AG20443 (cell line): ENCODE measurements around the gene SP8.

Experiments used
- DNase-seq: peaks from one replicate; pipeline ENCODE4 v3.0.0; 2012; ENCODE audit warnings: low spot score, mixed read lengths

SP8 gene

DNA sequence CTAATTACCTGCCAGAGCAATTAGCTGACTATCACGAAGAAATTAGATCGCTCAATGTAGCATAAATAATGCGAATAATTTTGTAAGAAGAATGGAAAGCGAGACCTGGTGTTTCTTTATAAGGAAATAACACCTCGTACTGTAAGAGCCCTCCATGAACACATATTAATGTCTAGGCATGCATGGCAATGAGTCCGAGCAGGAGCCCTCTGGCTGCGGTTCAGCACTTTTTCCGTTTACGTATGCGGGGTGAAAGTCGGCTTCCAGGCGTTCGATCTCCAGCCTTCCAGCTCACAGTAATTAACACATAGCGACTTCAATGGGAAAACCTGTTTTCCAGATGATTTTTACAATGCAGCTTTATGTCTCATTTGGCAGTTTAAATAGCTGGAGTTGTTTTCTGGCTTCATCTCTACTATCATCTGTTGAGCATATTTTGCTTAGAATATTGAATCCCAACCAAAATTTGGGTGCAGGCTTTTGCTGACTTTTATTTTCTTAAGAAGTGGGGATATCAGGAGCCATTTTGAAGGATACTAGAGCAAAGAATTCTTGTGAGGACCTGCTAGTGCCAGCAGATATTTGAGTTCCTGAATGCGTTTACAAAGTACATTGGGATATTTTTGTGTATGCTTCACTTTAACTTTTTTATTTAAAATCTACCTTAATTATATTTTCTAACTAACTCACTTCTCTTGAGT, 7.2 kb upstream of the SP8 start:
- no peak for DNase-seq

DNA sequence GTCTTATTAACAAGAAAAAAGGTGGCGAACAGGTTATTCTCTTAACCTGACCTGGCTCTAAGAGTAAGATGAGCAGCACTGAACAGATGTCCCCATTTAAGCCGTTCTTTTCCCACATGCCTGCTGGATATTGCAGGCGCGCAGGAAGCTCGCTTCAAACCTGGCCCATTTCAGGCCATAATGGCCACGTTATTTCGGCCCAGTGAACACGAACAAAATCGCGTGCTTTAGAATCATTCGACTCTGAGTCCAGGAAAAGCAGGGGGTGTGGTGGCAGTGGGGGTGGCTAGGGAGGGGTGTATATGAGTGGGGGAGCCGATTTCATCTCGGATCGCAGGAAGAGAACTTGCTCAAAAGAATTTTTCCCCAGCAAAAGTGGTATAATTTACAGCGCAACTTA, 6.6 kb upstream of the SP8 start:
- DNase-seq: no peak

DNA sequence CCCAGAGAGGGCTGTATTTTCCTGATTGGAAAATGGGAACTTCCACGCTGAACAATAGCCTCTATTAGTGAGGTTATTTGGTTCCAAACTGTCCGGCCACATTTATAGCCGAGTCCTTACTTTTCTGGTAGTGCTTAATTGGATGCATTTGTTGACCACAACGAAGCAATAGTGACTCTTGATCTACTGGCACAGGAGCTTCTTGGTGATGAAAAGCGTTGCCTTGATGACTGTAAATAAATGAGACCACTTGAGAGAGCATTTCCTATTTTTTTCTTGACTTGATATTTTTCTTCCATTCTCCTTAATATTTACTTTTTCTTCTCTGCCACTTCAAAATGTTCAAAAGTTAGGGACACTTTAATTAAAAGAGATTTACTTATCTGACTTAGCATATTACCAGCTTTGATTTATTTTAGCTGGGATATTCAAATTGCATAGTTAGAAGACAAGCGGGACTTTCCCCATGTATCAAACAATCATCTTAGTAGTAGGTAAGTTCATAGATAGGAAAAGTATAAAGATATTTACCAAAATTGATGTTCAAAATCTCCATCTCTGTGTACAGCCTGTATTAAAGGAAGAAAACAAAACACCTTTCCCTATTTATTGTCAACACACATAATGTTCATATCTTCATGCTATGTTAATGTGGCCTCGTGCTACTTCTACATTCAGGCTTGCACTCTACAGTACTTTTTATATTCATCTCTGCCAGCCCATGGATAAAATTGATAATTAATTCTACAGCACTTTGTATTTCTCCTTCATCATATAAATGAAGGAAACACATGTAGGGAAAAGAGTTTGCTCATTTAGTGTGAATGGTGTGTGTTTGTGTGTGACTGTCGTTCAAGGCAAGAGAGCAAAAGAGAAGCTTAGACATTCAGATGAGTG, 5.1 kb upstream of the SP8 start:
- DNase-seq: no peak

DNA sequence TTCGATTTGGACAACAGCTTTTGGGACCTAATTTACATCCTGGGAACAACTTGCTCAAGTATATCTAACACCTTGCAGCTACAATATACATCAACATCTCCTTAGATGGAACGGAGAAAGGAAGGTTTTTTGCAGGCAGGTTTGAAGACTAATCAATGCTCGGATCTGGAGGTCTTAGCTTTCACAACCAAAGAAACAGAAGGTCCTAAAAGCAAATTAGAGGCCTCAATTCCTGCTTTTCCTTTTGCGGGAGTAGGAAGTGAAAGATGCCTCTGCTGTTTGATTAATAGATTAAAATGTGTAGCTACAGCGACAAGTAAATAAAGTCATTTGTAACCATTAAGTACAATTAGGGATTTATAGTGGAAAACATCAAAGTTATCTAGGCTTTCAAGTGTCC, 3.7 kb upstream of the SP8 start:
- DNase-seq: no peak

DNA sequence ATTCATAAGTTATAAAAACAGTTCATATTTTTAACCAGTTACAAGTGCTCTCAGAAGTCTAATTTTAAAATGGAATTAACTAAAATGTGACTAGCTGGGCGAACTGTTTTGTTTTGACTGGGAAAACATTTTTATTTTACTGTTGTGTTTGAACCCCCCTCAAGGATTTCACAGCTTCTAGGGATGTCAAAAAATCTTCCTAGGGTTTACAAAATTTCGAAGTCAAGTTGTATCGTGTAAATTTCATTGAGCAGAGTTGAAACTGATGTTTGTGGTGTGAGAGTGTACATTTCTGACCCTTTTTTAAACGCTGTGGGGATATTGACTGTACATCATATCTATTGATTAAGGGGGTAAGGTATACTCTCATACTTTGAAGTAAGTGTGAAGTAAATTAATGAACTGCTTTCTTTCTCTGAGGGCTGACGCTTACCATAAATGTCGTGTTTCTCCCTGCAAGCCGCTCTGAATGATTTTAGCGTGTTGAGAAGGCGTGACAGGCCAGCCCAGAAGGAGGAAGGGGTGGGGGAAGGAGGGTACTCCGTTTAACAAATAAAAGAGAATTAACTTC, 1.8 kb upstream of the SP8 start:
- no peak for DNase-seq

DNA sequence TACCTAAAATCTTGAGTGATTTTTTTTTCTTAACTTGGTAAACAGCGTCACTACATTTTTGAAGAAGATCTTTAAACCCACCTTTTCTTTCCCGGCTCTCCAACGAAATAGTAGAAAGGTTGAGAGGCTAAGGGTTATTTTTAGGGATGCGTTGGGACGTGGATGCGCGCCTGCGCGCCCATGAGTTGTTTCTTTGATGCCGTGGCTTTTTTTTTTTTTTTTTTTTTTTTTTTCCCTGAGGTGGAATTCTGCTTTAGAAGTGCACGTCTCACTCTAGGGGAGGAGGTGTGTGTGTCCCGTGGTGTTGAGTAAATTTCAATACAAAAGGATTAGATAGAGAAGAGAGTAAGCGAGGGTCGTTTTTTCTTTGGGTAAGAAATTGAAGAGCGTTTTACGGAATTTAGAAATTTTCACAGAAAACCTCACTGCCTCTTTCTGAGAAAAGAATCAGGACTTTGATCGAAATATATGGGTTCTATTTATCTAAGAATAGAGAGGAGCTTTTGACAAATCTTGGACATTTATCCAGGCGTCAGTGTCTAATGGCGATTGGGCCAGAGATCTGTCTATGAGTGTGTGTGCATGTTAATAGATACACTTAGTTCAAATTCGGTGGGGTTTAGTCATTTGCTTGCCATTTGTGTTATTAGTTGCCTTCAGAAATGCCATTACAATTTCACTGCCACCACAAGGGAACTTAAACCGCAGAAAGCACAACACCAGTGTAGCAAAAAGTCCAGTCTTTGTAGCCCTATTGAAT, 1.2 kb upstream of the SP8 start:
- no peak for DNase-seq

DNA sequence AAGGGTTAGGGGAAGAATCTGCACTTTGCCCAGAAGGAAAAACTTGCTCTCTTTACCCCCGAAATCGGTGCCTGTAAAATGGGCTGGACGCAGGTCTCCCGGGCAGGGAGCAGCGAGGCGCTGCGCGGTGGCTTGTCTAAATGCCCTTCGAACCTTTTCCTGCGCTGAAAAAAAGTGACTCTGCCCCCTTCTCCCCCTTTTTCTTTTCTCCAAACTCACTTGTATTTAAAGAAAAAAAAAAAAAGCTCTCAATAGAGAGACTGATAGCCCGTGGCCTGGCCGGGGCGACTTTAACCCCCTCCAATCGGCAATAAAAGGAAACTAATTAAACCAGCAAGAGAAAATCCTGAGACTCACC, 286 bp downstream of the SP8 start:
- DNase-seq: no peak

DNA sequence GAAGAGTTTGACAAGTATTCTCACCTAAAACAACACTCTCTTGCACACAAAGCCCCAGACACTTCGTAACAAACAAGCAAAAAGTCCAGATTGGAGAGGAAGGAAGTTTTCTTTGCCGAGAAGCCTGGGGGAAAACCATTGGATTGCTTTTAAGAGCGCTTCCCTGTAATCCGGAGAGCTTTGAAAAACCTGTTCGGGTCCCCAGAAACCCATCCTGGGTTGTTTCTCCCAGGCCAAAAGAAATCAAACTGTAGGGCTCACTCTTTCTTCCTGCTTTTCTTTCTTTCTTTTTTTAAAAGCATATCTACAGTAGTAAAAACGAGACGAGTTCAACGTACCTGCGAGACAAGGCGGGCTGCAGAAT, 655 bp downstream of the SP8 start:
- no peak for DNase-seq

DNA sequence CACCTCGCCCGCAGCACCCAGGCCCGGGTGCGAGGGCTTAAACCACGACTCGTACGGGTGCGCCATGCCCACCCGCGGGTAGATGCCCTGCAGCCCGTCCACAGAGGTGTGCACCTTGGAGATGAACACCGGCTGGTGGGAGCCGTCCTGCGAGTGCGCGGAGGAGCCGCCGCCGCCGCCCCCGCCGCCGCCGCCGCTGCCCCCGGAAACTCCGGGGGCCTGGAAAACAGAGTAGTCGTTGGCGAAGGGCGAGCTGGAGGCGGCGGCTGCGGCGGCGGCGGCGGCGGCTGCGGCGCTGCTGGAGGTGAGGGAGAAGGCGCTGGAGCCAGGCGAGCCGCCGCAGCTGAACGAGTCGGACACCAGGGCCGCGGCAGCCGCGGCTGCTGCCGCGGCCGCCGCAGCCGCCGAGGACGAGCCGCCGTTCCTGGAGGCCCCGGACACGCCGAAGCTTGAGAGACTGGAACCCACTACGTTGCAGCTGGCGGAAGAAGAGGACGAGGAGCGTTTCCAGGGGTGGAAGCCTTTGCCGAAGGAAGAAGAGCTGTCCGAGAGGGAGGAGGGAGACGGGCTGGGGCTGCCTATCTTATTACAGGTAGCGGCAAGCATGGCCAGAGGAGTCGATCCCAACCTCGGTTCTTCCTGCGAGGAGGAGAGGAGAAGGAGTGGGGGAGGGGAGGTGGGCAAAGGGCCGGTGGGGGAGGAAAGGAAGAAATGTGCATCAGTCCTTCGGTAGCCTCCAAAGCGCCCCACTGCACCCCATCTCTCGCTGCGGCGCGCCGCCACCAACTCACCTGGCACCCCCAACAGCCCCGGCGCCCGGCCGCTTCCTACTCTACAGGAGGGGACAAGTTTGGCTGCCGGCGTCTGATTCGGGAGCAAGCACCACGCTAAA, 1.3 kb downstream of the SP8 start:
- DNase-seq: peak; percentile 47

DNA sequence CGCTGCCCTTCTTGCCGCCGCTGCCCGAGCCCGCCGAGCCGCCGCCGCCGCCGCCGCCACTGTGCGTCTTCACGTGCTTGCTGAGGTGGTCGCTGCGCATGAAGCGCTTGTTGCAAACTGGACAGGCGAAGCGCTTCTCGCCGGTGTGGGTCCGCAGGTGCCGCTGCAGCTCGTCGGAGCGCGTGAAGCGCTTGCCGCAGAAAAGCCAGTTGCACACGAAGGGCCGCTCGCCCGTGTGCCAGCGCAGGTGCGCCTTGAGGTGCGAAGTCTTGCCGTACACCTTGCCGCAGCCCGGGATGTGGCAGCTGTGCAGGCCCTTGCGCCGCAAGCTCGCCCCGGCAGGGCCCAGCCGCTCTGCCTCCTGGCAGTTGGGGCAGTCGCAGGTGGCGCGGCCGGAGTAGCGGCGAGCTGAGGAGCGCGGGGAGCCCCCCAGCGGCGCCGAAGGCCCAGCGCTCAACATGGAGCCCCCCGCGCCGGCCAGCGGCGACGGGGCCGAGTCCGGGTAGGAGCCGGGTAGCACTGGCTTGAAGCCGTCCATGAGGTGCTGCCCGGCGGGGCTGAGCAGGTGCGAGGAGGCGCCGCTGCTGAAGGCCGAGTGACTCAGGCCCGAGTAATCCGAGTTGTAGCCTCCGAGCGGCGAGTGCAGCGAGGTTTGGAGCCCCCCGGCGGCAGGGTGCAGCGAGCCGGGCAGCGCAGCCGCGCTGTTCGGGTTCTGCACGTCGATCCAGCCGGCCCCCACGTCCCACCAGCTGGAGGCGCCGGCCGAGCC, 2.1 kb downstream of the SP8 start:
- DNase-seq: peak; percentile 30

DNA sequence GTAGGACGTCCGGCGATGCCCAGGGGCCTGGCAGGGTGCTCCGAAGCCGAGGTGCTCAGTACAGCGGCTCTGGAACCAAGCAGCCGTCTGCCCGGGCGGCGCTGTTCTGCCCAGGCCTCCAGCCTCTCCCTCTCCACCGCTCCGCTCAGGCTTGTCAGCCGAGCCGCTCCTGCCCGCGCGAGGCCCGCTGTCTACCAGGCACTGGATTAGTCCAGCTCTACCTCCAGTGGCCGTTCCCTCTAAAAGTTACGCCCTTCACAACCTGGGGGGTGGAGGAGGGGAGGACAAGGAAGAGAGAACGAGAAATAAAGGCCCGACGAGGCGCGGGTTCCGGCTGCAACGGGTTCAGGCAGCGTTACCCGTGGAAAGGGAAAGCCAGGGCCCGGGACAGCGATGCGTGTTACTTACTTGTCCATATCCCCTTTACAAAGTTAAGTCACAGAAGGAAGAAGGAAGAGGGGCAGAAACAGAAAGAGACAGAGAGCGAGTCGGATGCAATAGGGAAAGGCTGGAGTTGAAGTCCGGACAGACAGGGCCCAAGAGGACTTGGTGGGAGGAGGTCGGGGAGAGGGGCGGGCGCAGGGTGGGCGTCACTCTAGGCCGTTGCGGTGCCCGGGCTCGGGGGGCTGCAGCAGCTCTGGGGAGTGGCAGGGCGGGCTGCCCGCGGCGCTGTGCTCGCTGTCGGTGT, 2.8 kb downstream of the SP8 start:
- peak; percentile 60 for DNase-seq

DNA sequence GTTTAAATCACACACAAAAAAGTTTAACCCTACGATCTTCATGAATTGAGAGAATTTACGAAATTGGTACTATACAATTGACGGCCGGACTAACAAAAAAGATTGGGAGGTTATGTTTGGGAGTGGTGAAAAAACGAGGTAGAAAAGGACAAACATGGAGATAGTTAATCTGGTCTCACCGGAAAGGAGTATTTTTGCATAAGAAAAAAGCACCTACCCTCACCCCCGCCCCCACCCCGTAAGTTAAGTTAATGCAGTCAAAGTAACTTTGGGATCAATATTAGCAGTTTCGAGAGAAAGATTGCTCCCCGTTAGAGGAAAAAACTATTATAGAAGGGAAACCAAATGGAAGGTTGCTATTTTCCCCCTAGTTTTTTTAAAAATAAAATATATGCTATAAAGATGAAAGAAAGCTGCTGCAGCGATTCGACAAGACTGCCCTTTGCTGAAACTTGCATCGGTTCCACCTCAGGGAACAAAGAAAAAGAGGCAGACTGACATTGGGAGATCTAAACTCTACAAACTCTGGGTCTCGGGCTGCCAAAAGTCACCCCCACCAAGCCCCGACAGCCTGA, 3.5 kb downstream of the SP8 start:
- no peak for DNase-seq

DNA sequence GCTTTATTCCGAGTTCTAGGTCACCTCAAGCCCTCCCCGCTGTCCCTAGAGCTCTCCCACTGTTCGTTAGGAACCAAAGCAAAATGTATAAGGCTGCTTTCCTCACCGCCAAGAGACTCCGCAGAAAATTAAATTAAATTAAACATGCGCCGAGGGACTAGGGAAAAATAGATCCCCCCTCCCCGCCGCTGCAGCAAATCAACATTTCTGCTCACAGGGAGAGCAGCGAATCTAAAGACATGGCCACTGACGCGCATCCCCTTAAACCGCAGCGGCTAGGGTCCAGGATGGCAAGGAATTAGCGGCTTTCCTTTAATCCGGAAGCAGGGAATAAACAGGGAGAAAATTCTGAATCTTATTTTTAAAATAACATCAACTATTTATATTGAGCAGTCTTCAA, 7.6 kb downstream of the SP8 start:
- no peak for DNase-seq

DNA sequence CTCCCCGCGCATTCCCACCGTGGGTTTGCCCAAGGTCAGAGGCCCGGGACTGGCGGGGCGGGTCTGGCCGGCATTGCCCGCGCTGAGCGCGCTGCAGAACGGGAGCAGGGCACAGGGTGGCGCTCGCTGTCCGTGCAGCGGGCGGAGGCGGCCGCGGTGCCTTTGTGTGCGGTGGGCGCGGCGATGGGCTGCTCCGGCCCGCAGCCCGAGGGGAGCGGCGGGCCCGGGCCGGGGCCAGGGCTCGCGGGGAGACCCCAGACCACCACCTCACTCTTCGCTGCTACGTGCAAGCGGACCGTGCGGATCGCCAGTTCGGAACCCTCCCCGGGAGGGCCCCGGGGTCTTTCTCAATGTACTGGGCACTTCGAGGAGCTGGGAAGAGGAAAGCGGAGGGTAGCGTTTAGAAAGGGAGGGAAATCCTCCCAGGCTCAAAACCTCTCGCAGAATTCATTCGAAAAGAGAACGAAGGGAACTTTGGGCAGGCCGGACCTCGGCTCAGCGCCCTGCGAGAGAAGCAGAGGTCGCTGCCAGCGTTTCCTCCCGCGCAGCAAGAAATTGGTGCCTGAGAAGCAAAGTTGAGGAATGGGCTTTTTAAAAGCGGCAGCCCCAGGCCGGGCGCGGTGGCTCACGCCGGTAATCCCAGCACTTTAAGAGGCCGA, 8.5 kb downstream of the SP8 start:
- peak; percentile 78 for DNase-seq

DNA sequence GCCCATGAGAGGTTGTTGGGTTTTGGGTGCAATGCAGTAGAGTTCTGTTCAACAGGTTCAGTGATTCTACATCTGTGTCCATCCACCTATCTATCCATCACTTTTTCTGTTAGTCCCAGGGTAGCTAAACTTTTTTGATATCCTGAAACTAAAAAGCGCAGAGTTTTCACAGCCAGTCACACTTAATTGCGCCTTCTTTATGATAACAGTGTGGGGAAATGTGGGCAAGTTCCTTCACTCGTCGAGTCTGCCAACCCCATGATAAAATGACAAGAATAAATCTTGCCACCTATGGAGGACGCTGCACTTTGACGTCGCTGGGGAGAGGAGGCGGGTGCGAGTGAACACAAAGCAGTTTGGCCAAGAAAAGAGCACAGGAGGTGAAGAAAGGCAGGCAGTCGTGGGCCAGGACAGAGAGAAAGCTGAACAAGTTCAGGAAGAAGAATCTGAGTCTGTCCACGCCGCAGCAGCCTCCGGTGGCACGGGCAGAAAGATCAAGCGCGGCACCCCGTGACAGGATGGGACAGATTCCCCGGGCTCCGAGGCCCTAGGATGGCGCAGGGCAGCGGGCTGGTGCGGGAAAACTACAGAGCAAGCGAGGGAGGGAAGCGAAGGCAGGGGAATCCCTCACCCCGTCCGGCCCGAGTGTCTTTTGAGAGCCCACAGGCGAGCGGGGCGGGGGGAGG, 9.2 kb downstream of the SP8 start:
- DNase-seq: peak; percentile 28

DNA sequence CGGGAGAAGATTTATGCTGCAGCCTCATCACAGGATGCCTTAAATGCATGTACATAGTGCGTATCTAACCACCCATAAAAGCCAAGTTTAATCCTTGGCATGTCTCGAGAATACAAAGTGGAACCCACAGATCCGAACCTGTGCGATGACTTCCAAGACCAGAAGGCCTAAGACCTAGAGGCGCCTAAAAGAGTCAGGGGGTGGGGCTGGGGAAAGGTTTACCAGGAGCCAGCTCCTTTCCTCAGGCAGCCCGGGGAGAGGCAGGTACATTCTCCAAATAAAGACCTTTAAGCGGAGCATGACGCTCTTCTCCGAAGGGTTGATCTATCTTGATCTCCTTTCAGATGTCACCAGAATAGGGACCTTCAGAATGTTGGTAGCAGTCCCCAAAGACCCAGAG, 9.7 kb downstream of the SP8 start:
- DNase-seq: no peak

DNA sequence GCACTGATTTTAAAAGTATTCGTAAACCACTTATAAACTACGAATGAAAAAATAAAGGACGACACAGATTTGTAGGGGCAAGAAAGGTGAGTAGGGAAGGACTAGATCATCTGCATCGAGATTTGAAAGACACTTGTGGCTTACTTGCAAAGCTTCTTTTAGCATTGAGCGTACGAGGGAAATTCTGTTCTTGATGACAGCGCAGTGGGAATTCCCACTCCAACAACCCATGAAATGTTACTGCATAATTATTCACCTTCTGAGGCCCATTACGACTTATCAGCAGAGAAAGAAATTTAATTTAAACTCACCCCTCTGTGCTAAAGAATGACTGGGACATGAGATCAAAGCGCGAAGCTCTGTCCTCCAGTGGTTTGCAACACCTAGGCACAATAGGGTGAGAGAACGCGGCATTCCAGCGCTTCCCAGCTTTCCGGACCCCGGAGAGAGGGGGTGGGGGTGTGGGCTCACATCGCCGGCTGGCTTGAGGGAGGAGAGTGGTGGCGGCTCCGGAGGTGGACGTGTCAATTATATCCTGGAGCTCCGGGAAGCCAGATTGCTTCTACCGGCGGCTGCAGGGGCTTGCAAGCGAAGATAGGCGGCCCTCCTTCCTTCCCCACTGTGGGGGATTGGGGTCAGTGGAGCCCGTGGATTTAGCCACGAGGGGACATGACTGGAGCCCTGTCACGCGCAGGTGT, 10.3 kb downstream of the SP8 start:
- DNase-seq: no peak

DNA sequence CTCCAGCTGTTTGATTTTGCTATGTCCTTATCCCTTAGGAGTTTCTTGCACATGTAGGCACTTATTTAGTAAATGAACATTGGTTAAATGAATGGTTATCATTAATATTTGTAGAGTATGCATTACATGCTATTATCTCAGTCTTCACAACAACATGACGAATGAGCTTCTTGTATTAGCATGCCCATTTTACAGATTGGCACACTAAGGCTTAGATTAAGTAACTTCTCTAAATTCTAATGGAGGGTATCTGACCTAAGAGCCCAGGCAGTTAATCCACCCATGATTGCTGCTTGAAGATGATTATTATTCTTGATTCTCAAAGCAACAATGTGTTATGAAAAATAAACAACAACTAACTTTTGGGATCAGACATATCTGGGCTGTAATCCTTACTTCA, 32.7 kb downstream of the SP8 start:
- DNase-seq: no peak
